ENCODE results near the gene LZTS2.

DNA sequence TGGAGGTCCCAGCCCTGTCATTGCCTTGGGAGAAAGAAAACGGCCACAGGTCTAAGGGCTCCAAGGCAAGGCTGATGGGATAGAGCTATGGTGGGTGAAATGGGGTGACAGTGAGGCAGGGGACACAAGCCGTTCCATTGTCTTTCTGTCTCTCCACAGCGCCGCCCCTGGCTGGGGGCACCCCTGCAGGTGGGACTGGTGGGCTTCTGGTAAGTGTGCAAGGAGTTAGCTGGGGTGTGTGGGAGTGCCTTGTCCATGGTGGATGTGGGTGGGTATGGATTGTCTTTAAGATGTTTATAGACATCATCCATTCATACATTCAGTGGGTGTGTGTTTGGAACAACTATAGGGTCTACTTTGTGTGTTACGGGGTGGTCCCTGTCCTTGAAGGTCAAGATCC is 38.9 kb downstream of the LZTS2 start:
- TF ChIP-seq, protein P1, sequence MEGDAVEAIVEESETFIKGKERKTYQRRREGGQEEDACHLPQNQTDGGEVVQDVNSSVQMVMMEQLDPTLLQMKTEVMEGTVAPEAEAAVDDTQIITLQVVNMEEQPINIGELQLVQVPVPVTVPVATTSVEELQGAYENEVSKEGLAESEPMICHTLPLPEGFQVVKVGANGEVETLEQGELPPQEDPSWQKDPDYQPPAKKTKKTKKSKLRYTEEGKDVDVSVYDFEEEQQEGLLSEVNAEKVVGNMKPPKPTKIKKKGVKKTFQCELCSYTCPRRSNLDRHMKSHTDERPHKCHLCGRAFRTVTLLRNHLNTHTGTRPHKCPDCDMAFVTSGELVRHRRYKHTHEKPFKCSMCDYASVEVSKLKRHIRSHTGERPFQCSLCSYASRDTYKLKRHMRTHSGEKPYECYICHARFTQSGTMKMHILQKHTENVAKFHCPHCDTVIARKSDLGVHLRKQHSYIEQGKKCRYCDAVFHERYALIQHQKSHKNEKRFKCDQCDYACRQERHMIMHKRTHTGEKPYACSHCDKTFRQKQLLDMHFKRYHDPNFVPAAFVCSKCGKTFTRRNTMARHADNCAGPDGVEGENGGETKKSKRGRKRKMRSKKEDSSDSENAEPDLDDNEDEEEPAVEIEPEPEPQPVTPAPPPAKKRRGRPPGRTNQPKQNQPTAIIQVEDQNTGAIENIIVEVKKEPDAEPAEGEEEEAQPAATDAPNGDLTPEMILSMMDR (conservative IDR thresholded peaks at IDR 0.05): no peak
- no peak for TF ChIP-seq ZFX (IDR thresholded peaks at IDR 0.05)
